PC-3 (cell line): ENCODE data around the gene PIGH. TPM values are rescaled to one million over a fixed set of nuclear protein-coding genes. Genes with fewer than 3 reads are reported as not detected.
A peak's percentile ranks its signal among the peaks of the same experiment; 100 is the strongest.

Source experiments
- ATAC-seq: fragments of 200-7000 bp; cut with Tn5 transposase; 2 replicates; pipeline ENCODE4 v1.9.1; 2020; ENCODE audit warnings: mild to moderate bottlenecking, moderate library complexity
- BruUV-seq: library from RNA; stranded (reverse); fragments of 400-500 nt; replicated peaks from 2 replicates; lab custom pipeline; 2021; lab: Mats Ljungman, UMichigan
- CTCF ChIA-PET: fragments of 300-600 bp; sonication (Branson Sonifier 250); formaldehyde crosslinking; loops from one replicate; lab custom pipeline; 2022; ENCODE audit warnings: antibody characterized with exemption; lab: Charles Lee
- POLR2A ChIA-PET: fragments of 300-600 bp; sonication (Branson Sonifier 250); formaldehyde crosslinking; loops from one replicate; lab custom pipeline; 2022; ENCODE audit warnings: antibody characterized with exemption; ENCODE audit not compliant: unreplicated experiment; lab: Charles Lee
- DNase-seq: peaks from one replicate; pipeline ENCODE4 v3.0.0-alpha.2; 2015
- H2AFZ ChIP-seq: fragments of 300-600 bp; sonication (generic); 2 replicates; pipeline ENCODE4 v1.6.0; 2016; ENCODE audit warnings: antibody characterized with exemption, low read length
- H3F3A ChIP-seq: fragments of 300-600 bp; sonication (generic); one replicate; pipeline ENCODE4 v1.6.0; 2017; ENCODE audit warnings: antibody characterized with exemption, low read length, control low read depth, mild to moderate bottlenecking; ENCODE audit not compliant: unreplicated experiment
- H3K27ac ChIP-seq: fragments of 300-600 bp; sonication (generic); 2 replicates; pipeline ENCODE4 v1.5.1; 2016; ENCODE audit warnings: mild to moderate bottlenecking, low read length
- H3K27me3 ChIP-seq: fragments of 300-600 bp; sonication (generic); 2 replicates; pipeline ENCODE4 v1.6.1; 2016; ENCODE audit warnings: low read length, mixed read lengths
- H3K36me3 ChIP-seq: fragments of 300-600 bp; sonication (generic); 2 replicates; pipeline ENCODE4 v1.6.1; 2016; ENCODE audit warnings: low read depth, mixed run types, low read length, mixed read lengths
- H3K4me1 ChIP-seq: fragments of 300-600 bp; sonication (generic); 2 replicates; pipeline ENCODE4 v1.5.1; 2016; ENCODE audit warnings: low read length; ENCODE audit not compliant: insufficient read depth
- H3K4me2 ChIP-seq: fragments of 300-600 bp; sonication (generic); 2 replicates; pipeline ENCODE4 v1.6.0; 2016; ENCODE audit warnings: low read length
- H3K4me3 ChIP-seq: fragments of 300-600 bp; sonication (generic); 2 replicates; pipeline ENCODE4 v1.5.1; 2016; ENCODE audit warnings: mild to moderate bottlenecking, low read length, mixed read lengths
- H3K79me2 ChIP-seq: fragments of 300-600 bp; sonication (generic); 2 replicates; pipeline ENCODE4 v1.6.1; 2017; ENCODE audit warnings: low read length, mixed read lengths
- H3K9ac ChIP-seq: fragments of 300-600 bp; sonication (generic); 2 replicates; pipeline ENCODE4 v1.6.0; 2016; ENCODE audit warnings: mild to moderate bottlenecking, low read length
- H3K9me2 ChIP-seq: fragments of 300-600 bp; sonication (generic); replicated peaks from 2 replicates; pipeline ENCODE4 v1.6.1; 2016; ENCODE audit warnings: mixed run types, low read length, mixed read lengths
- H3K9me3 ChIP-seq: fragments of 300-600 bp; sonication (generic); 2 replicates; pipeline ENCODE4 v1.6.1; 2016; ENCODE audit warnings: low read length, mixed read lengths
- H4K20me1 ChIP-seq: fragments of 300-600 bp; sonication (generic); 2 replicates; pipeline ENCODE4 v1.6.1; 2016; ENCODE audit warnings: low read length, mixed read lengths
- EZH2 ChIP-seq: fragments of 300-600 bp; sonication (generic); IDR thresholded peaks from one replicate; pipeline ENCODE4 v1.6.1; 2017; ENCODE audit warnings: antibody characterized with exemption, mild to moderate bottlenecking, low read length; ENCODE audit not compliant: unreplicated experiment
- EZH2phosphoT487 ChIP-seq: fragments of 300-600 bp; sonication (generic); IDR thresholded peaks from 2 replicates; pipeline ENCODE4 v1.6.1; 2018; ENCODE audit warnings: mild to moderate bottlenecking, antibody characterized with exemption, low read length, borderline replicate concordance
- intact Hi-C: fragments of 100-400 bp; cut with micrococcal nuclease; formaldehyde crosslinking; loops from 2 replicates; pipeline ENCODE4 v1.9.0; 2023
- total RNA-seq: library from RNA; depleted of rRNA; stranded (reverse); fragments of >200 nt; gene quantifications from 2 replicates; pipeline ENCODE4 v1.2.3, GENCODE V29; 2014
- TF ChIP-seq, protein P1 (sequence below): fragments of 300-600 bp; sonication (generic); conservative IDR thresholded peaks from 2 replicates; pipeline ENCODE4 v1.5.1; 2017; ENCODE audit warnings: antibody characterized with exemption, low read depth, mild to moderate bottlenecking, low read length

Gene PIGH
- total RNA-seq, 1 experiment from 2014 or later, result 66.4 TPM

DNA sequence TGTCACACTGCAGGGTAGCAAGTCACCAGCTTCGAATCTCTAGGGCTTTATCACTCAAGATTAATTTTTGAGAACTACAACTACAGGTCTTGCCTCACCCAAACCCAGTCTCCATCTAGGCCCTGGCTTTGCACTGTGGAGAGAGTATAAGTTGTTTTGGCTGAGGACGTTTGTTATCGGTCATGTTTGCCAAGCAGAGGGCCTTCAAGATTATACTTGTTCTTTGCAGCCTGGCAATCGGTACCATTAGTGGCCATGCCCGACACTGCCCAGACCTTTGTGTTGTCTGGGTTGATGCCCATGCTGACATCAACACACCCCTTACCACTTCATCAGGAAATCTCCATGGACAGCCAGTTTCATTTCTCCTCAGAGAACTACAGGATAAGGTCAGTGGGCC is 45.3 kb upstream of the PIGH start:
- Histone ChIP-seq H3K27ac (no peak overlapping the region), H3K4me2 (no peak overlapping the region), H3K27me3 (no peaks in the 10 kb centered on the region), H3K79me2 (no peaks in the 10 kb centered on the region), H2AFZ (no peak overlapping the region), H3K4me1 (no peaks in the 10 kb centered on the region), H3K4me3 (no peak overlapping the region), H3F3A (no peaks in the 10 kb centered on the region), H3K9ac (no peak overlapping the region), H3K9me2 (no peaks in the 10 kb centered on the region), H3K9me3 (no peaks in the 10 kb centered on the region), H4K20me1 (no peaks in the 10 kb centered on the region), H3K36me3 (peaks cover 23% of the 10 kb centered on the region)
- ChIA-PET CTCF (no interaction called here), POLR2A (no interaction called here)
- ATAC-seq (no peak), DNase-seq (no peak)
- no TSS peak for BruUV-seq
- intact Hi-C loops, result no loop called here
- TF ChIP-seq, protein P1, sequence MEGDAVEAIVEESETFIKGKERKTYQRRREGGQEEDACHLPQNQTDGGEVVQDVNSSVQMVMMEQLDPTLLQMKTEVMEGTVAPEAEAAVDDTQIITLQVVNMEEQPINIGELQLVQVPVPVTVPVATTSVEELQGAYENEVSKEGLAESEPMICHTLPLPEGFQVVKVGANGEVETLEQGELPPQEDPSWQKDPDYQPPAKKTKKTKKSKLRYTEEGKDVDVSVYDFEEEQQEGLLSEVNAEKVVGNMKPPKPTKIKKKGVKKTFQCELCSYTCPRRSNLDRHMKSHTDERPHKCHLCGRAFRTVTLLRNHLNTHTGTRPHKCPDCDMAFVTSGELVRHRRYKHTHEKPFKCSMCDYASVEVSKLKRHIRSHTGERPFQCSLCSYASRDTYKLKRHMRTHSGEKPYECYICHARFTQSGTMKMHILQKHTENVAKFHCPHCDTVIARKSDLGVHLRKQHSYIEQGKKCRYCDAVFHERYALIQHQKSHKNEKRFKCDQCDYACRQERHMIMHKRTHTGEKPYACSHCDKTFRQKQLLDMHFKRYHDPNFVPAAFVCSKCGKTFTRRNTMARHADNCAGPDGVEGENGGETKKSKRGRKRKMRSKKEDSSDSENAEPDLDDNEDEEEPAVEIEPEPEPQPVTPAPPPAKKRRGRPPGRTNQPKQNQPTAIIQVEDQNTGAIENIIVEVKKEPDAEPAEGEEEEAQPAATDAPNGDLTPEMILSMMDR, result no peak
- TF ChIP-seq EZH2phosphoT487, result no peak

DNA sequence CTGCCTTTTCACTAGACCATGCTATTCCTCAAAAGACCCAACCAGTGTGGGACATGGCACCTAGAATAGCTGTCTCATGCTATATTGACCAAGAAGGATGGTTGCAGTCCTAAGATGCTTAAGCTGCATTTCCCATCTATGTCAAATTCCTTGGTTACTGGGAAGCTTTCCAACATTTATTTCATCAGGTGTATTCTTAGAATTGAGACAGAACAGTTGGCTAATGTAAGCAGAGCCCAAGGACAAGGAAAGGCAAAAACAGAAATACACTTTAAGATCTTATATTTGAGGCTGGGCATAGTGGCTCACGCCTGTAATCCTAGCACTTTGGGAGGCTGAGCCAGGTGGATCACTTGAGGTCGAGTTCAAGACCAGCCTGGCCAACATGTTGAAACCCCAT is 44.4 kb upstream of the PIGH start:
- ChIA-PET POLR2A (interaction anchor here (0.7 kb wide), 1 partner anchor 29 kb away, joined by 3 read pairs; no protein-coding TSS in a partner anchor), CTCF (no interaction called here)
- Histone ChIP-seq H3K4me2 (no peak overlapping the region), H3K4me1 (no peaks in the 10 kb centered on the region), H3K9me3 (no peaks in the 10 kb centered on the region), H4K20me1 (no peaks in the 10 kb centered on the region), H3K79me2 (no peaks in the 10 kb centered on the region), H3K36me3 (peaks cover 13% of the 10 kb centered on the region), H3K9ac (no peak overlapping the region), H3K9me2 (no peaks in the 10 kb centered on the region), H3F3A (no peaks in the 10 kb centered on the region), H3K27me3 (no peaks in the 10 kb centered on the region), H3K4me3 (no peak overlapping the region), H2AFZ (no peak overlapping the region), H3K27ac (no peak overlapping the region)
- no TSS peak for BruUV-seq
- TF ChIP-seq, protein P1, result no peak
- intact Hi-C loops, result no loop called here
- DNase-seq (no peak), ATAC-seq (no peak)

DNA sequence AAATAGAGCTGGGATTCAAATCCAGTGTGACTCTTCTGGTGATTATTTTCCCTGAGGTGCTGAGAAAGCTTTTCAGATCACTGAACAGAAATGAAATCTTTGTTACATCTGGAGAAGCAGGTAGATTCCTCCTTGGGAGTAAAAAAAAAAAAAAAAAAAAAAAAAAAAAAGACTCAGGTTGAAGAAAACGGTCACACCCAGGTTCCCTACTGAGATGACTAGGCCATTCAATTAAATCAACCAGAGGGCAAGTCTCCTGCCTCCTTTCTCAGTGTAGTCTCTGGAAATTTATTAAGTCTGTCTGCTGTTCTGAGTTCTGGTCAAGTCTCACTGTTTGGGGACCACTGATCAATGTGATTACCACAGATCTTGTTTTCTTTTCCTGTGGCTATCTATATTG is 43.6 kb upstream of the PIGH start:
- Histone ChIP-seq H3K4me1 (no peaks in the 10 kb centered on the region), H4K20me1 (no peaks in the 10 kb centered on the region), H3K4me2 (no peak overlapping the region), H3K79me2 (no peaks in the 10 kb centered on the region), H3K9me3 (no peaks in the 10 kb centered on the region), H3K27me3 (no peaks in the 10 kb centered on the region), H3K27ac (no peak overlapping the region), H3K9ac (no peak overlapping the region), H3K4me3 (no peak overlapping the region), H2AFZ (no peak overlapping the region), H3F3A (no peaks in the 10 kb centered on the region), H3K36me3 (peaks cover 7% of the 10 kb centered on the region), H3K9me2 (no peaks in the 10 kb centered on the region)
- intact Hi-C loops, result no loop called here
- TF ChIP-seq EZH2phosphoT487 (no peak), EZH2 (no peak)
- TF ChIP-seq, protein P1, result no peak
- ChIA-PET CTCF (no interaction called here), POLR2A (interaction anchor here (0.7 kb wide), 1 partner anchor 30 kb away, joined by 3 read pairs; no protein-coding TSS in a partner anchor)
- ATAC-seq, result no peak
- DNase-seq, result no peak
- BruUV-seq, result TSS peak; percentile 1
